GM12874 (cell line): ENCODE measurements around the gene CYCS.

ENCODE experiments used
- TF ChIP-seq, protein P1 (sequence below): IDR thresholded peaks from 2 replicates; pipeline ENCODE4 v1.5.1; 2011; ENCODE audit warnings: low read depth, mild to moderate bottlenecking, control low read depth, low read length, moderate library complexity; ENCODE audit not compliant: insufficient read depth

Gene CYCS

GRCh38 chr7:25132430-25132829, 7.4 kb upstream of the CYCS start:
- TF ChIP-seq, protein P1, sequence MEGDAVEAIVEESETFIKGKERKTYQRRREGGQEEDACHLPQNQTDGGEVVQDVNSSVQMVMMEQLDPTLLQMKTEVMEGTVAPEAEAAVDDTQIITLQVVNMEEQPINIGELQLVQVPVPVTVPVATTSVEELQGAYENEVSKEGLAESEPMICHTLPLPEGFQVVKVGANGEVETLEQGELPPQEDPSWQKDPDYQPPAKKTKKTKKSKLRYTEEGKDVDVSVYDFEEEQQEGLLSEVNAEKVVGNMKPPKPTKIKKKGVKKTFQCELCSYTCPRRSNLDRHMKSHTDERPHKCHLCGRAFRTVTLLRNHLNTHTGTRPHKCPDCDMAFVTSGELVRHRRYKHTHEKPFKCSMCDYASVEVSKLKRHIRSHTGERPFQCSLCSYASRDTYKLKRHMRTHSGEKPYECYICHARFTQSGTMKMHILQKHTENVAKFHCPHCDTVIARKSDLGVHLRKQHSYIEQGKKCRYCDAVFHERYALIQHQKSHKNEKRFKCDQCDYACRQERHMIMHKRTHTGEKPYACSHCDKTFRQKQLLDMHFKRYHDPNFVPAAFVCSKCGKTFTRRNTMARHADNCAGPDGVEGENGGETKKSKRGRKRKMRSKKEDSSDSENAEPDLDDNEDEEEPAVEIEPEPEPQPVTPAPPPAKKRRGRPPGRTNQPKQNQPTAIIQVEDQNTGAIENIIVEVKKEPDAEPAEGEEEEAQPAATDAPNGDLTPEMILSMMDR = no peak

DNA sequence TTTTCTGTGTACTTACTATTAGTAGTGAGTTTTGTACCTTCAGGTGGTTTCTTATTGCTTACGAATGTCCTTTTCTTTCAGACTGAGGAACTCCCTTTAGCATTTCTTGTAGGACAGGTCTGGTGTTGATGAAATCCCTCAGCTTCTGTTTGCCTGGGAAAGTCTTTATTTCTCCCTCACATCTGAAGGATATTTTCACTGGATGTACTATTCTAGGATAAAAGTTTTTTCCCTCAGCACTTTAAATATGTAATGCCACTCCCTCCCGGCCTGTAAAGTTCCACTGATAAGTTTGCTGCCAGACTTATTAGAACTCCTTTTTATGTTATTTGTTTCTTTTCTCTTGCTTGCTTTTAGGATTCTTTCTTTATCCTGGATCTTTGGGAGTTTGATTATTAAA, 1.7 kb upstream of the CYCS start:
- TF ChIP-seq, protein P1 = no peak

DNA sequence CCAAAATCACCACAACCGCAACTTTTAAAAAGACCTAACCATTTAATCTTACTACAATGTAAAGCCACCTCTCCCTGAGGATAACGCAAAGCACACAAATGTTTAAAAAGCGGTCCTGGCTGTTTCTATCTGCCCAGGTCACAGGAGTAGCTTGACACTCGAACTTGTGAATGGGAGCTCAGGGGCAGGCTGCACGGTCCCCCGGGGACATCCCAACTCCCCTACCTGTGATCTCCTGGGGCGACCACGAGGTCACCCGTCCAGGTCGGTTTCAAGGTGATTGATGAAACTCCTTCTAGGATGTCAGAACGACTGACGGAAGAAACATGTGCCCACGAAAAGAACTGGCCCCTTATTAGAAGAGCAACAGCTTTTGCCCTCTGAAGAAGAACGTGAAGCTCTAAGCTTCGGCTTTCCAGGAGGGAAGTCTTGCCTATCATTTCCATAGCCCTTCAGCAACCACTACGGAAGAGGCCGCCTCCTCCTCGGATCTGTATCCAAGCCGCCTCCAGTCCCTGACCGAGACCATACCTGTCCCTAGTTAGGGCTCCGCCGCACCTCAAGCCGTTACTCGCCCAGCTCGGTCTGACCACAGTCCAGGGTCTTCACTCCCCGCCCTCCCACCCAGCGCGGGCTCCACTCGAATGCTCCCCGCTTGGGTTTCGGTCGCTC, 459 bp downstream of the CYCS start:
- TF ChIP-seq, protein P1 = no peak

DNA sequence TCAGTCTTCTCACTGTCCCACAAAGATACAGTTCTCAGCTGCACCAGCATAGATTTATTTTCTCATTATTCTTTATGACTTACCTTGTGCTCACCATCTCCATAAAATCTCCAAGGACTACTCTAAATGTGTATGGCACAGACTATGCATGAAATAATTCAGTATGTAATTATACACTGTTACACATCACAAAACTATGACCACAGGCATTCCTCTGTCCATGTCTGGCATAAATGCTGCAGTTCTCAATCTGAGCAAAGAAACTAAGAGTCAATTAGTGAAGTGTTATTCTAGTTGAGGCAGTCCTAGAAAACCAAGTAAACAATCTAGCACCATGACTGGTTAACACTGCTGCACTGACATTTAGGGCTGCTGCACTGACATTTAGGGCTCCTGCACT, 2.7 kb downstream of the CYCS start:
- TF ChIP-seq, protein P1 = no peak

DNA sequence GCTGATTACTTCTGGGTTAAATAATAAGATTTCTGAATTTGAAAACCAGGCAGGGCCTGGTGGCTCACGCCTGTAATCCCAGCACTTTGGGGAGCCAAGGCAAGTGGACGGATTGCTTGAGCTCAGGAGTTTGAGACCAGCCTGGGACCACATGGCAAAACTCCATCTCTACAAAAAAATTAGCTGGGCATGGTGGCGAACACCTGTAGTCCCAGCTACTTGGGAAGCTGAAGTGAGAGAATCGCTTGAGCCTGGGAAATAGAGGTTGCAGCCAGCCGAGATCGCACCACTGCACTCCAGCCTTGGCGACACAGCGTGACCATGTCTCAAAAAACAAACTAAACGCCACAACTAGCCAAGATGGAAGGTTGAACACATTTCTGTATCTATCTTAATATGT, 3.5 kb downstream of the CYCS start:
- TF ChIP-seq, protein P1 = no peak

DNA sequence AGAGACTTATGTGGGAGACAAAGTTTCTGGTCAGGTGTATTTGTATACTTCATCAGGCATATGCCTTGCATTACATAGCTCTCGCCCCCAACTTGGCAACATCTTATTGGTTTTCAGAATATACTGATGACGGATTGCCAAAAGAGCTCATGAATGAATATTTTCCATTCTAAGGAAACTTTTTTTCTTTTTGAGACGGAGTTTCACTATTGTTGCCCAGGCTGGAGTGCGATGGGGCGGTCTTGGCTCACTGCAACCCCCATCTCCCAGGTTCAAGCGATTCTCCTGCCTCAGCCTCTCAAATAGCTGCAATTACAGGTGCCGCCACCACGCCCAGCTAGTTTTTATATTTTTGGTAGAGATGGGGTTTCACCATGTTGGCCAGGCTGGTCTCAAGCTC, 6.0 kb downstream of the CYCS start:
- TF ChIP-seq, protein P1 = no peak

DNA sequence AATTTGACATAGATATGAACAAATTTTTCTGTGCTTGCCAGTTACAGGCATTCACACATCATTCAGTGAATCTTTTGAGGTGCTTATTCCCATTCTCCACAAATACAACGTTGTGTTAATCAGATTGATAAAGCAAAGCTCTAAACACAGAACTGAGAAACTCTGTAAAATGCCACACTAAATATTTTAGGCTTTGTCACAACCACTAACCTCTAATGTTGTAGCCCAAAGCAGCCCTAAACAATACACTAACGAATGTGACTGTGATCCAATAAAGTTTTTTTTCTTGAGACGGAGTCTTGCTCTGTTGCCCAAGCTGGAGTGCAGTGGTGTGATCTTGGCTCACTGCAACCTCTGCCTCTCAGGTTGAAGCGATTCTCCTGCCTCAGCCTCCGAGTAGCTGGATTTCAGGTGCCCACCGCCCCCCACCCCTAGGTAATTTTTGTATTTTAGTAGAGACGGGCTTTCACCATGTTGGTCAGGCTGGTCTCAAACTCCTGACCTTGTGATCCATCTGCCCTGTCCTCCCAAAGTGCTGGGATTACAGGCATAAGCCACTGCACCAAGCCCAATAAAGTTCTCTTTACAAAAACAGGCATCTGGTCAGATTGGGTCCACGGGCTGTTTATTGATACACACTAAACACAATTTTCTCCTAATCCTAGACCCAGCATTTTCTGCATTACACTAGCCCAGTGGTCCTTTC, 6.9 kb downstream of the CYCS start:
- TF ChIP-seq, protein P1 = no peak
